WERI-Rb-1 (cell line): Measurements from ENCODE around the gene TYSND1.
A peak's percentile ranks its signal among the peaks of the same experiment; 100 is the strongest.

ENCODE experiments used
- DNase-seq: peaks from one replicate; pipeline ENCODE4 v3.0.0-alpha.2; 2020
- H3K27ac ChIP-seq: fragments of 250-450 bp; sonication (Bioruptor Pico); 2 replicates; pipeline ENCODE4 v1.5.1; 2020; ENCODE audit warnings: mild to moderate bottlenecking, moderate library complexity
- H3K27me3 ChIP-seq: fragments of 250-450 bp; sonication (Bioruptor Pico); 2 replicates; pipeline ENCODE4 v1.5.1; 2021; ENCODE audit warnings: mild to moderate bottlenecking, low read depth, moderate library complexity; ENCODE audit not compliant: insufficient read depth, severe bottlenecking
- H3K36me3 ChIP-seq: fragments of 250-450 bp; sonication (Bioruptor Pico); 2 replicates; pipeline ENCODE4 v1.5.1; 2020; ENCODE audit warnings: mild to moderate bottlenecking, moderate library complexity
- H3K4me3 ChIP-seq: 2 replicates; pipeline ENCODE4 v1.5.1; 2011; ENCODE audit warnings: low read depth, mild to moderate bottlenecking, control low read depth, low read length
- H3K9me3 ChIP-seq: fragments of 250-450 bp; sonication (Bioruptor Pico); 2 replicates; pipeline ENCODE4 v1.5.1; 2021; ENCODE audit warnings: mild to moderate bottlenecking, moderate library complexity; ENCODE audit not compliant: severe bottlenecking
- CTCF ChIP-seq: IDR thresholded peaks from 2 replicates; pipeline ENCODE4 v1.5.1; 2011; ENCODE audit warnings: low read depth, mild to moderate bottlenecking, control low read depth, inconsistent platforms, low read length

The TYSND1 gene

DNA sequence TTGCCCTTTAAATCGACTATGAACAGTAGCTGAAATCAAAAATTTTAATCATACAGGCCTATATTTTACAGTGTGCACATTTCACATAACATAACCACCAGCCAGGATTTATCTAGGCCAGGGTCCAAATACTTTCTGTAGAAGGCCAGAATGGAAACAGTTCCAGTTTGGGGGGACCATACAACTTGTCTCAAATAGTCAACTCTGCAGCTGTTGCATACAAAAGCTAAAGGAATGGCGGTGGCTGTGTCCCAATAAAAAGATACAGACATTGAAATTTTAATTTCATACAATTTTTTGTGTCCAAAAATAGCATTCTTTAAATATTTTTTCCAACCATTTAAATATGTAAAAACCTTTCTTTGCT is 742 bp upstream of the TYSND1 start:
- no peak overlapping the region; the same call in 1 of the 2 replicates for H3K4me3 ChIP-seq
- no peak for TF ChIP-seq CTCF
- no peaks in the 10 kb centered on the region for H3K9me3 ChIP-seq
- no peaks in the 10 kb centered on the region for H3K27me3 ChIP-seq
- H3K36me3 ChIP-seq: peaks cover 16% of the 10 kb centered on the region
- peak overlapping the region; percentile 48 for H3K27ac ChIP-seq
- no peak for DNase-seq

DNA sequence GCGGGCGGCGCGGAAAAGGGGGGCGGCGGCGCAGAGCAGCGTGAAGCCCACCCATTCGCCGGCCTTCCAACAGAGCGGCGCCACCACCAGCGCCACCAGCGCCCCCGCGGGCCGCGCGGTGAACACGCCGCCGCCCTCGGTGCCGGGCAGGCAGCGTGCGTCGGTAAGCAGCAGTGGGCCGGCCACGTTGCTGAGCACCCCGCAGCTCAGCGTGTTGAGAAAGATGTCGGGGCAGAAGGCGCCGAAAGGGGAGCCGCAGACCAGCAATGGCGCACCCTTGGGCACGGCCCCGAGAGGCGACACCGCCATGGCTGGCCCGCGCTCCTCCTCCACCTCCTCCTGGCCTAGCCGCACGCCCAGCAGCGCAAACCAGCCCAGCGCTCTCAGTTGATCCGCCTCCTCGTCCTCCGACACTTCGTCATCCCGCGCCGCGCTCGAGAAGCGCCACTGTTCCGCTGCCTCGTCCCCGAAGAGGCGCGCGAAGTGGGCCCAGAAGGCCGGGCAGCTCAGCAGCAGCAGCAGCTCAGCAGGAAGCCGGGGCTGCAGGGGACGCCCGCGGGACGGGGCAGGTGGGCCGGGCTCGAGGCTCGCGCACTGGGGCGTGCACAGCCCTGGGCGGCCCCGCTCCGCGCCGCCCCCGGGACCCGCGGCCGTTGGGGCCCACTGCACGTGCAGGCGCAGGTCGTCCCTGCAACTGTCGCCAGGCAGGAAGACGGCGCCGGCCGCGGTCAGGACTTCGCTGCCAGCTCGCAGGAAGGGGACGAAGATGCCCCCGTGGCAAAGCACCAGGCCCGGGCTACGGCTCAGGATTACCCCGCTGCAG is 623 bp downstream of the TYSND1 start:
- Histone ChIP-seq H3K9me3 (no peaks in the 10 kb centered on the region), H3K4me3 (peak overlapping the region; percentile 74), H3K36me3 (peaks cover 4% of the 10 kb centered on the region; the same call in 1 of the 2 replicates), H3K27me3 (no peaks in the 10 kb centered on the region), H3K27ac (peak overlapping the region; percentile 77)
- peak; percentile 54 for DNase-seq
- TF ChIP-seq CTCF: peak; percentile 70

DNA sequence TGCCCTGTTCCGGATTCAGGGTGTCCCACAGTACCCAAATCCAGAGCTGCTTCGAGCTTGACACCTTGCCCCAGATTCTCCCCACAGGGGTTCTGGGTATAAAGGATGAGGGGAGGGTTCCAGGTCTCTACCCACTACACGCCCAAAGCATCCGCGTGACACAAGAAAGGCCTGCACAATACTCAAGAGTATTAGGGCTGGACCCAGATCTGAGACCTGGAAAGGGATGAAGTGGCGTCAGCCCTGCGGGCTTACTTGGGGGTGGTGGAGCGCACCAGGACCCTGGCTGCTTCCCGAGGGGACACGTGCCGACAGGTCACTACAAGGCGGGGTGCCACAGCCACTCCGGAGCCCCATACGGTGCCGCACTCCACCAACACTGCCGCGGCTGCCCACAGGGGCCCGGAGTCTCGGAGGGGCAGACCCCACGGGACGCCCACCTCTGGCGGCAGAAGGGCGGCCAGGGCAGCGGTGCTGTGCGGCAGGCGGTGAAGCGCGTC is 1.3 kb downstream of the TYSND1 start:
- no peaks in the 10 kb centered on the region for H3K27me3 ChIP-seq
- DNase-seq: no peak
- peak overlapping the region; percentile 74 for H3K4me3 ChIP-seq
- no peaks in the 10 kb centered on the region; the same call in 1 of the 2 replicates for H3K36me3 ChIP-seq
- H3K9me3 ChIP-seq: no peaks in the 10 kb centered on the region
- TF ChIP-seq CTCF: no peak
- H3K27ac ChIP-seq: peak overlapping the region; percentile 77

GRCh38 chr10:70144372-70145110 is 2.0 kb downstream of the TYSND1 start:
- TF ChIP-seq CTCF: no peak
- no peaks in the 10 kb centered on the region; the same call in 1 of the 2 replicates for H3K36me3 ChIP-seq

GRCh38 chr10:70142555-70142954 is 3.9 kb downstream of the TYSND1 start:
- TF ChIP-seq CTCF: no peak
- Histone ChIP-seq H3K27ac (no peak overlapping the region), H3K36me3 (no peaks in the 10 kb centered on the region), H3K9me3 (no peaks in the 10 kb centered on the region), H3K27me3 (no peaks in the 10 kb centered on the region), H3K4me3 (no peak overlapping the region)
- DNase-seq: no peak

More at GRCh38 chr10:70144372-70145110, 2.0 kb downstream of the TYSND1 start:
- DNase-seq: no peak
- Histone ChIP-seq H3K9me3 (no peaks in the 10 kb centered on the region), H3K27ac (no peak overlapping the region), H3K4me3 (no peak overlapping the region), H3K27me3 (no peaks in the 10 kb centered on the region)
